Stimulated activated CD4-positive, alpha-beta T cell treated with anti-CD3 and anti-CD28 coated beads, Interleukin-1b, Interleukin-23, amount 100 ng/mL, for 4 hours (primary cell): ENCODE results near the gene OR5W2.
"Not testable (repeated sequence)": the region's sequence is repeated elsewhere in the genome, so short reads cannot be mapped to it uniquely, and the experiment has no call there.

Experiments
- DNase-seq, 2 donors: peaks; one replicate each; pipeline ENCODE4 v3.0.0-alpha.2; 2020; ENCODE audit warnings: low read depth in 2 of 2

The OR5W2 gene

GRCh38 chr11:55914482-55914881 lies at the start of gene OR5W2:
Gene OR5W2, minus strand, starts transcription at chr11:55914582. Its CDS starts 0 bp downstream, at chr11:55914582.
- DNase-seq: no peak

- DNase-seq: no peak
Measured at GRCh38 chr11:55956521-55956920, 42.1 kb upstream of the OR5W2 start.

- no peak for DNase-seq
Measured at GRCh38 chr11:55949330-55949729, 34.9 kb upstream of the OR5W2 start.

GRCh38 chr11:55942785-55943392 lies 28.5 kb upstream of the OR5W2 start:
- DNase-seq: no peak

- no peak for DNase-seq
Measured at GRCh38 chr11:55936300-55936699, 21.9 kb upstream of the OR5W2 start, which contains the start of gene OR5I1. Gene OR5I1, minus strand, starts transcription at chr11:55936400. Its CDS starts 0 bp downstream, at chr11:55936400.

- no peak for DNase-seq
Measured at GRCh38 chr11:55920537-55920936, 6.2 kb upstream of the OR5W2 start.

- no peak for DNase-seq
Measured at GRCh38 chr11:55902308-55902707, 12.1 kb downstream of the OR5W2 start.

- no peak for DNase-seq
Measured at GRCh38 chr11:55895216-55895615, 19.2 kb downstream of the OR5W2 start.

GRCh38 chr11:55885481-55885880 lies 28.9 kb downstream of the OR5W2 start:
- DNase-seq: not testable (repeated sequence)

- DNase-seq: not testable (repeated sequence)
Measured at GRCh38 chr11:55884995-55885394, 29.4 kb downstream of the OR5W2 start.

GRCh38 chr11:55882997-55883396 lies 31.4 kb downstream of the OR5W2 start, which contains the start of gene TRIM51:
Gene TRIM51, plus strand, starts transcription at chr11:55883297. Its CDS starts 2,132 bp downstream, at chr11:55885429.
- DNase-seq: not testable (repeated sequence)

GRCh38 chr11:55873146-55873545 lies 41.2 kb downstream of the OR5W2 start:
- DNase-seq: not testable (repeated sequence)

- not testable (repeated sequence) for DNase-seq
Measured at GRCh38 chr11:55872731-55873130, 41.7 kb downstream of the OR5W2 start.

- DNase-seq: not testable (repeated sequence)
Measured at GRCh38 chr11:55867354-55867753, 47.0 kb downstream of the OR5W2 start.
